ENCODE measurements around the gene SRPK2.

The SRPK2 gene

GRCh38 chr7:105141068-105141467, 247.7 kb downstream of the SRPK2 start:
- TF ChIP-seq POLR2AphosphoS5 (IDR thresholded peaks at IDR 0.05; ENCODE audit: borderline replicate concordance, low read depth, low read length): no peak
- TF ChIP-seq FOXP2 (optimal IDR thresholded peaks at IDR 0.05; ENCODE audit: control extremely low read depth, extremely low read length, insufficient read depth): no peak
- no peak for TF ChIP-seq EZH2 (IDR thresholded peaks at IDR 0.05)
- peak; percentile 3 for DNase-seq (ENCODE audit: low read depth, low spot score)
- Histone ChIP-seq H3K9ac (ENCODE audit: insufficient read length) (no peak overlapping the region), H3K9me3 (ENCODE audit: low read depth, low read length) (no peaks in the 10 kb centered on the region), H3K36me3 (ENCODE audit: insufficient read depth, low read length) (peaks cover 25% of the 10 kb centered on the region; the same call in 1 of the 2 replicates), H3K4me3 (no peak overlapping the region), H3K27ac (no peak overlapping the region)

DNA sequence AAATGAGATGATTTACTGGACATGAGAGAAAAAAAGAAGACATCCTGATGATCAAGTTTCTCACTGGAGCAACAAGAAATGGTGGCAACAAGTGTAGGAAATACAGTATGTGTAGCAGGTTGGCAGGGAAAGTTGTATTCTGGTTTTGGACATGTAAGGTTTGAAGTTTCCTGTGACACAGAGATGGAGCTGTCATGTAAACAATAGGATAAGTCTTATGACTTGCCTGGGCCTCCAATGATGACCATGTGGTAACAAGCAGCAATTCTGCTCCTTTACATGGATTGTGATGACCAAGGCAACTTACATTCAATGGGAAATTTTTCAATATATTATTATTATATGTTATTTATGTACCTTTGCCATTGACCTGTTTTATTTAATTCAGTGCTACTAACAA, 249.3 kb downstream of the SRPK2 start:
- no peak for DNase-seq (ENCODE audit: low read depth, low spot score)
- Histone ChIP-seq H3K36me3 (ENCODE audit: insufficient read depth, low read length) (peaks cover 25% of the 10 kb centered on the region; the same call in 1 of the 2 replicates), H3K27ac (no peak overlapping the region), H3K9me3 (ENCODE audit: low read depth, low read length) (no peaks in the 10 kb centered on the region), H3K9ac (ENCODE audit: insufficient read length) (no peak overlapping the region), H3K4me3 (no peak overlapping the region)
- TF ChIP-seq FOXP2 (optimal IDR thresholded peaks at IDR 0.05; ENCODE audit: control extremely low read depth, extremely low read length, insufficient read depth) (no peak), EZH2 (IDR thresholded peaks at IDR 0.05) (no peak), POLR2AphosphoS5 (IDR thresholded peaks at IDR 0.05; ENCODE audit: borderline replicate concordance, low read depth, low read length) (no peak)

DNA sequence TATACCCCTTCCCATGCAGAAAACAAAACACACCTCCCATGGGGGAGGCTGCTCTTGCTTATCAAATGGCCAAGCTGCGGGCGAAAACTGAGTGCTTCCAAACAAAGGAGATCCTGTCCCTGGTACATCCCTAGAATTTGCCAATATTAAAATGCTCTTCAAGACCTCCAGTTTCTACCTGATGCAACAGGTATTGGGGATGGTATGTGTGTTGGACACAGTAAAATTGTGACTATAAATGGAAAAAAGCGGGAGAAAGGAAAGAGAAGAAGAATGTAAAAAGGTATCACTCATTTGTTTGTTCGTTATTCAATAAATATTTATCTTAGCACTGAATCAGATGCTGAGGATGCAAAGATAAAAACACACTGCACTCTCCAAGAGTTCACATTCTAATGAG, 250.8 kb downstream of the SRPK2 start:
- TF ChIP-seq EZH2 (IDR thresholded peaks at IDR 0.05): no peak
- no peak for TF ChIP-seq FOXP2 (optimal IDR thresholded peaks at IDR 0.05; ENCODE audit: control extremely low read depth, extremely low read length, insufficient read depth)
- TF ChIP-seq POLR2AphosphoS5 (IDR thresholded peaks at IDR 0.05; ENCODE audit: borderline replicate concordance, low read depth, low read length): no peak
- Histone ChIP-seq H3K27ac (no peak overlapping the region), H3K36me3 (ENCODE audit: insufficient read depth, low read length) (peaks cover 21% of the 10 kb centered on the region; the same call in 1 of the 2 replicates), H3K4me3 (no peak overlapping the region), H3K9me3 (ENCODE audit: low read depth, low read length) (no peaks in the 10 kb centered on the region), H3K9ac (ENCODE audit: insufficient read length) (no peak overlapping the region)
- no peak for DNase-seq (ENCODE audit: low read depth, low spot score)

DNA sequence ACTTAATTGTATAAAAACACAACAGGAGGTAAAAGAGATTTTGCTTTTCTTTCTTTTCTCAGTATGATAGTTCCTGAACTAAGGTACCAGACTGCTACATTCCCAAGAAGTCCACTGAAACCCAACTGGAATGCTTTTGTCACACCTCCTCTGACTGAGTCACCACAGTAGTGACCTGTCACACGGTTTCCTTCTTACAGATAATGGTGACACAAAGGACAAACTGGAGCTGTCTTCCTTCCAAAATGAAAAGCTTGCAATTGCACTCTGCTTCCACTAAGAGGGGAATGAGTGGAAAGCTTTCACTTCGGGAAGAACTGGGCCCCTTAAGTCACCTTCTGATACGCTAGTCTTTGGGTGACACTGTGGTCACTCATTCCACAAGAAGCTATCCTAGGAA, 252.5 kb downstream of the SRPK2 start:
- H3K4me3 ChIP-seq: no peak overlapping the region
- TF ChIP-seq EZH2 (IDR thresholded peaks at IDR 0.05): no peak
- no peak for TF ChIP-seq FOXP2 (optimal IDR thresholded peaks at IDR 0.05; ENCODE audit: control extremely low read depth, extremely low read length, insufficient read depth)
- no peak for TF ChIP-seq POLR2AphosphoS5 (IDR thresholded peaks at IDR 0.05; ENCODE audit: borderline replicate concordance, low read depth, low read length)
- no peaks in the 10 kb centered on the region for H3K9me3 ChIP-seq (ENCODE audit: low read depth, low read length)
- no peak for DNase-seq (ENCODE audit: low read depth, low spot score)
- H3K36me3 ChIP-seq (ENCODE audit: insufficient read depth, low read length): peaks cover 16% of the 10 kb centered on the region; the same call in 1 of the 2 replicates
- no peak overlapping the region for H3K27ac ChIP-seq
- no peak overlapping the region for H3K9ac ChIP-seq (ENCODE audit: insufficient read length)

DNA sequence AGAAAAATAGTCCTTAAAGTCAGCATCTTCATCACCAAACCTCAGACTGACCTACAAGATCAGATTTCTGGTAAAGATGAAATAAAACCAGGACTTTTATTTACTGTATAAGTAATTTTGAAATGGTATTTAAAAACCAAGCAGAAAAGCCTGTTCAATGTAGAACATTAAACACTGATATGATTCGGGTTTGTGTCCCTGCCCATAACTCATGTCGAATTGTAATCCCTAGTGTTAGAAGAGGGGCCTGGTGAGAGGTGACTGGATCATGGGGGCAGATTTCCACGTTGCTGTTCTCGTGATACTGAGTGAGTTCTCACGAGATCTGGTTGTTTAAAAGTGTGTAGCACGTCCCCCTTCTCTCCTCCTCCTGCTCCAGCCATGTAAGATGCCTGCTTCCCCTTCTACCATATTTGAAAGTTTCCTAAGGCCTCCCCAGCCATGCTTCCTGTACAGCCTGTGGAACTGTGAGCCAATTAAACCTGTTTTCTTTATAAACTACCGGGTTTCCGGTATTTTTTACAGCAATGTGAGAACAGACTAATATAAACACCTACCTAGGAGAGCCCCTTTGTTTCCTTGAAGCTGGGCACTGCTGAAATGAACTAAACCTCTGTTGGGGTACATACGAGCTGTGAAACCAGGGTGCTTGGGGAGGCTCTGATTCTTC, 254.6 kb downstream of the SRPK2 start:
- TF ChIP-seq POLR2AphosphoS5 (IDR thresholded peaks at IDR 0.05; ENCODE audit: borderline replicate concordance, low read depth, low read length): no peak
- TF ChIP-seq EZH2 (IDR thresholded peaks at IDR 0.05): no peak
- no peak for TF ChIP-seq FOXP2 (optimal IDR thresholded peaks at IDR 0.05; ENCODE audit: control extremely low read depth, extremely low read length, insufficient read depth)
- Histone ChIP-seq H3K4me3 (no peak overlapping the region), H3K9me3 (ENCODE audit: low read depth, low read length) (no peaks in the 10 kb centered on the region), H3K27ac (no peak overlapping the region), H3K9ac (ENCODE audit: insufficient read length) (no peak overlapping the region), H3K36me3 (ENCODE audit: insufficient read depth, low read length) (peaks cover 19% of the 10 kb centered on the region; the same call in 1 of the 2 replicates)
- no peak for DNase-seq (ENCODE audit: low read depth, low spot score)

DNA sequence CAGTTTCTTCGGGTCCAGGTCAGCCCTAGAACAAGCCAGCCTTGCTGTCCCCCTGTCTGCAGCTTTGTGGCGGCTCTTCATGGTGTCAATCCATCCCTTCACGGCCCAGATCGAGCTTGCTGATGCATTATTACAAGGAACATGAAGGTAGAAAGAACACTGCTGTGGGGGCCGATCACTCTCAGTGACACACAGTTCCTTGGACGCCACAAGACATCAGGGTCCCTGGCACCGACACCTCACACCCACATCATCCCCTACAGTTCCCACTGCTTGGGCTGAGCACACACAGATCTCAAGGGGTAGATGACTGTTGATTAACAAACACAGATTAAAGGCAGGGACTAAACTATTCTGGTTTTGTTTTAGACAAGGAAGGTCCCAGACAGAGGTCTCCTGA, 255.4 kb downstream of the SRPK2 start:
- Histone ChIP-seq H3K9me3 (ENCODE audit: low read depth, low read length) (no peaks in the 10 kb centered on the region), H3K27ac (no peak overlapping the region), H3K9ac (ENCODE audit: insufficient read length) (no peak overlapping the region), H3K4me3 (no peak overlapping the region), H3K36me3 (ENCODE audit: insufficient read depth, low read length) (peaks cover 15% of the 10 kb centered on the region; the same call in 1 of the 2 replicates)
- TF ChIP-seq POLR2AphosphoS5 (IDR thresholded peaks at IDR 0.05; ENCODE audit: borderline replicate concordance, low read depth, low read length): no peak
- TF ChIP-seq FOXP2 (optimal IDR thresholded peaks at IDR 0.05; ENCODE audit: control extremely low read depth, extremely low read length, insufficient read depth): no peak
- no peak for TF ChIP-seq EZH2 (IDR thresholded peaks at IDR 0.05)
- DNase-seq (ENCODE audit: low read depth, low spot score): no peak

- no peaks in the 10 kb centered on the region for H3K9me3 ChIP-seq (ENCODE audit: low read depth, low read length)
- H3K9ac ChIP-seq (ENCODE audit: insufficient read length): no peak overlapping the region
- no peak overlapping the region for H3K4me3 ChIP-seq
- peaks cover 15% of the 10 kb centered on the region; the same call in 1 of the 2 replicates for H3K36me3 ChIP-seq (ENCODE audit: insufficient read depth, low read length)
- DNase-seq (ENCODE audit: low read depth, low spot score): no peak
- no peak overlapping the region for H3K27ac ChIP-seq
- TF ChIP-seq FOXP2 (optimal IDR thresholded peaks at IDR 0.05; ENCODE audit: control extremely low read depth, extremely low read length, insufficient read depth) (no peak), EZH2 (IDR thresholded peaks at IDR 0.05) (no peak), POLR2AphosphoS5 (IDR thresholded peaks at IDR 0.05; ENCODE audit: borderline replicate concordance, low read depth, low read length) (no peak)
Measured at GRCh38 chr7:105132835-105133234, 255.9 kb downstream of the SRPK2 start.

DNA sequence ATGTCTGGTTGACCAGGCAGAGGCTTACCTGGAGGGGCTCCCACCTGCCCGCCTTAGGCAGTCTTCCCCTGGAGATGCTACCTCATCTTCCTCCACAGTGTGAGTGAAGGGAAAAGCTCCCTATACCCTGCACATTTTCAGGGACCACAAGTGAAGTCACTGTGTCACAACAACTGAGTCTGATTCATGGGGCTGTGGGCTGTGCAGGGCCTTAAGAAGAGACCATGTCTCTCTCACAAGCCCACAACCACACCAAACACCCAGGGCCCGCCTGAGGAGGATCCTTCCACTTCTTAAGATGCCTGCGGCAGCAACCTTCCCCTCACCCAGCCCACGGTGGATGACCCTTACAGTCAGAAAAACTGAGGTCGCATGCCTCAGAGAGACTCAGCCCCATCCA, 256.4 kb downstream of the SRPK2 start:
- H3K27ac ChIP-seq: no peak overlapping the region
- H3K9me3 ChIP-seq (ENCODE audit: low read depth, low read length): no peaks in the 10 kb centered on the region
- no peak overlapping the region for H3K4me3 ChIP-seq
- H3K36me3 ChIP-seq (ENCODE audit: insufficient read depth, low read length): peaks cover 10% of the 10 kb centered on the region; the same call in 1 of the 2 replicates
- no peak for TF ChIP-seq FOXP2 (optimal IDR thresholded peaks at IDR 0.05; ENCODE audit: control extremely low read depth, extremely low read length, insufficient read depth)
- no peak for TF ChIP-seq EZH2 (IDR thresholded peaks at IDR 0.05)
- no peak for TF ChIP-seq POLR2AphosphoS5 (IDR thresholded peaks at IDR 0.05; ENCODE audit: borderline replicate concordance, low read depth, low read length)
- H3K9ac ChIP-seq (ENCODE audit: insufficient read length): no peak overlapping the region
- DNase-seq (ENCODE audit: low read depth, low spot score): no peak

All from SK-N-MC (cell line).